Right renal cortex interstitium (tissue), 3 donors: ENCODE data around the gene AGPAT4. TPM values are rescaled to one million over a fixed set of nuclear protein-coding genes. Genes with fewer than 3 reads are reported as not detected.
"Not testable (repeated sequence)": the region's sequence is repeated elsewhere in the genome, so short reads cannot be mapped to it uniquely, and the experiment has no call there.

Experiments
- DNase-seq, 3 donors: peaks; one replicate each; pipeline ENCODE4 v3.0.0-alpha.2; 2013; ENCODE audit warnings: low read depth in 3 of 3, low spot score in 2 of 3
- polyA plus RNA-seq, 3 donors: library from polyadenylated mRNA; unstranded; fragments of 120-200 nt; gene quantifications; one replicate each; pipeline ENCODE4 v1.2.1, GENCODE V29; 2013; ENCODE audit not compliant: insufficient read length in 3 of 3

Gene AGPAT4
- polyA plus RNA-seq, 3 donors = 16.3 to 19.4 (median 17.9) TPM

DNA sequence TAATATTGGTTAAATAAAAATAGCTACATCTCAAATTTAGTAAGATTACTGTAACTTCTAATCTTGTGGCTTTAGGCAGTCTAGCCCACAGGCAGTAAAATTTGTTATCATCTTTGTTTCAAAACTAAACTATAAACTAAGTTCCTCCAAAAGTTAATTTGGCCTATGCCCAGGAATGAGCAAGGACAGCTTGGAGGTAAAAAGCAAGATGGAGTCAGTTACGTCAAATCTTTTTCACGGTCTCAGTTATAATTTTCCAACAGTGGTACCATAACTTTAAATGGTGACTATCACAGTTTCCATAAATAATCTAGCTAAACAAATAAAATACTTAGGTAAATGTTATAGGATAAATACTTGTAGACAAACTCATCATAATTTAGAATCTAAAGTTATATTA is 63.0 kb downstream of the AGPAT4 start:
- no peak for DNase-seq

DNA sequence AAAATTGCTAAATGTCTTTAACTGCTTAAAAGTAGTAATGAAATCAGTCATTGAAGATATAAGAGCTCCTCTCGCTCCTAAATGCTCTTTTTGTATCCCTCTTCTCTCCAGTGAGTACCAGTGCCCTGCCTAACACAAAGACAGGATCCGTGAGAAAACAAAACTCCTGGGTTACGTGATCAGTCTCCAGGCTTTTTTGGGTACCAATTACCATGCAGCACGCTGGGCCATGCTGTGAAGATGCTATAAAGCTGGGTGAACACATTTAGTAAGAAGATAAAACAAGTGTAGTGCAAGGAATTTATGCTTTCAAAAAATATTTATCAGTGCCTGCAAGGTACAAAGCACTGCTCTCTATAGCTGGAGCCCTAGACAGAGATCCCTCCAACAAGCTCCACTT is 66.7 kb downstream of the AGPAT4 start:
- DNase-seq = no peak

DNA sequence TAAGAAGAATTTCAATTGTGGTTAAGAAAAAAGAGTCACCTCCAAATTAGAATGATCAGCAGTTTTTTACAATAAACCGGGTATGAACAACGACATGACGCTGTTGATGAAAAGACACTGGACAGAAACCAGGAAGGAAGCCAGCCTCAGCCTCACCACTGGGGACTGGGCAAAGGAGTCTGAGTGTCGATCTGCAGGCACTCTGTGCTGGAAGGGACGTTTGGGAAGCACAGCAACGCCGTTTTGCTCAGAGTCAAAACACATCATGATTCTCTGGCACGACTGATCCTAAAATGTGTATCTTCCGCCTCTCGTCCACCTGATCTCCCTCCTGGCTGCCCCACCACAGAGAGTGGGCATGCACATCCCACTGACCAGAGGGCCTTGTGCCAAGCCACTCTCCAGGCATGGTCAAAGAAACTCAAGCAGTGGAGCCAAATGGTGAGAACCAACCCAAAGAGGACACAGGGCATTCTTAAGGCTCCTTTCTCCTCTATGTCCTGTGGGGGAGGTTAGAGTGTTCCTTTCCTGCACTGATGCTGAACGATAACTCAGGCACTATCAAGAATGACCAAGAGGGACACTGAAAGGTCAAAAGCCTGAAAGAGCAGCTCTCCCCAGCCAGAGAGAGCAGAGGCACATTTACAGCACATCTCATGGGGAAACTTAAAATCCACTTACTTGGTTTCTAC is 68.8 kb downstream of the AGPAT4 start:
- DNase-seq = no peak

DNA sequence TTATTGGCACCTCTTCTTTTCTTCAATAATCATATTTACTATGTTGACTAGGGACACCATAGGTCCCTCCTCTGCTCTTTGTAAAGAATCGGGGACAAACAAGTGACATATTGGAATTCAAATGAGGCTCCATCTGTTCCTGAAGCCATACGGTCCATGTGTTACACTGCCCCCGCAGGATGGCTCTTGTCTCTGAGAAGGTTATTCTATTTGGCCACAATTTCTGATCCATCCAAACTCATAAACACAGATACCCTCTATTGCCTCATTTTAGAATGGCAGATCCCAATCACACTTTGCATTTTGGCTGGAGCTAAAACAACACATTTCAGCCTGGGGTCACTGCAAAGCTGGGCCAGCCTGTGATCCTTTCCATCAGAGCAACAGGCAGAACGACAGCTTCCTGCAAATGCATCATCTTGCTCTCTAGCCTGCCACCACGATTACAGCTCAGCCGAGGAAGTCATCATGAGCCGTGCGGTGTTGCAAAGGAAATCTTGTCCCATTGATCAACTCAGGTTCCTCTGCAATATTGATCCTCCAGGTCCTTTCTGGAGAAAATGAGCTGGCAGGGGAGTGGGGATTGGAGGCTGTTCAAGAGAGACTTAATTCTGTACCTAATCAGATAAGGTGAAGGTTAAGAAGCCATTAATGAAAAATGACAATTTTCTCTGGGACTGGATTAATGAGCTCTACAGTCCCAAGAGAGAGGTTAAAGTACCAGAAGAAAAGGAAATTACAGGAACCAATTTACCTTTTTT is 73.1 kb downstream of the AGPAT4 start:
- DNase-seq = no peak

DNA sequence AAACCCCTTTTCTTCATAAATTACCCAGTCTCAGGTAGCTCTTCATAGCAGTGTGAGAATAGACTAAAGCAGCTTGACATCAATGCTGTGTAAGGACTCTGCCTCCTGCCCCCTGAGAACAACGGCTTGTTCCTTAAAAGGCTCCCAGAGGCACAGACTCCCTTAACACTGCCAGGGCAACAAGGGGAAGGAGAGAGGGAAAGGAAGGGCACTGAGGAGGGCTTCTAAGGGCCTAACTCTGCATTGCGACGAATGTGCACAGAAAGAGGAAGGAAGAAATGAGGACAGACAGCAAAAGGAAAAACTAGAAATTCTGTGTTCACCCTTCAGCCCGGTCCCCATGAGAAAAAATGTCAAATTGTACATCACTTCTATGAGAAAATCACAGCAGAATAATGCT is 74.0 kb downstream of the AGPAT4 start:
- DNase-seq = no peak

DNA sequence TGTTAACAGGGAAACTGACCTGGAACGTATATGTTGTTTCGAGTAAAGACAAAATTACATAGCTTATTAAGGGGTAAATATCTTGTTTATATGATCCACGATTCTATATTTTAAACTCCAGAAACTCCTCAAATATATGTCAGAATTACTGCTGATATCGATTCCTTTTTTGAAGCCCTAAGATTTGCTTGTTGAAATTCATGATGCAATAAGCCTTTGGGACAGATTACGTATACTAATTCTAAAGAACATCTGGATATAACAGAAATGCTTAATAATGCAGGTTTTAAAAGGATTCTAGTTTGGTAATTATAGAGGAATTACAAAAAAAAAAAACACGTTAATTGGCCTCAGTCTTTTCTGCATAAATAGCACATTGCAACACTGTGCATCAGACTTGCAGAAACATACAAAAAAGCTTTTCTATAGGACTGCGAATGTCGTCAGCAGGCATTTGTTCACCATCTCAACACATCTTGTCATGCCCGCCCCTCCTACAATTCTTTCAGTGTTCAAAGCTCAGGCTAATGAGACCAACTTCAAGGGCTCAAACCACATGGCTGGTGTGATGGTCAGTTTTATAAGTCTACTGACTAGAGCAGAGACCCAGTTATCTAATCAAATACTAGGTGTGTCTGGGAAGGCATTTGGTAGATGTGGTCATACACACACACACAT is 74.9 kb downstream of the AGPAT4 start:
- no peak for DNase-seq

DNA sequence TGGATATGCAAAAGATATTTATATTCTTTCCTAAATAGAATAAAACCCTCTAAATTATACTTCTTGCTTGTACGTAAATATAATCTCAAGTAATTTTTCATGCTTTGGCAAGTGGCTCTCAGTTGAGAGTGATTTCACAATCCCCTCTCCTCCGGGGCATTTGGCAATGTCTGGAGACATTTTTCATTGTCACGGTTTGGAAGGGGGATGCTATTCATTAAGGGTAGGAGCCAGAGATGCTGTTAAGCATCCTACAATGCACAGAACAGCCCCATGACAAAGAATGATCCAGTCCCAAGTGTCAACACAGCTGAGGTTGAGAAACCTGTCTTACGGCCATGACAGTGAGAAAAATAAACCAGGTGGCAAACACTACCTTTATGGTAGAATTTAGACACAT is 75.7 kb downstream of the AGPAT4 start:
- no peak for DNase-seq

DNA sequence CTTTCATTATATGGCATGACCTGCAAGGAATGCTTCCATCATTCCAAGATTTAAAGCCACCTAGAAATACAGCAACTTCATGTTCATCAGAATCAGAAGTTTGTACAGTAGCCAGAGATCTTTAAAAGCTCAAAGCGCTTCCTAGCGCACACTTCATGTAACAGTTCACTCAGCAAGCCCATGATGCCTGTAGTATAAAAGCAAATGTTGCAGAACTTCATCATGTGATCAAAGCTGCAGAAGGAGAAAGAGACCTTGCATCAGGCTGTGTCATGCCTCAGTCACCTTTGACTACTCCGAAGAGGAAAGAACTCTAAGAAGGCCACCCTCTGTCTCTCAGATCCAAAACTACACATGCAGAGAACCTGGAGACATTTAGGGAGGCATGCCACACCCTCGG is 78.5 kb downstream of the AGPAT4 start:
- DNase-seq = no peak

DNA sequence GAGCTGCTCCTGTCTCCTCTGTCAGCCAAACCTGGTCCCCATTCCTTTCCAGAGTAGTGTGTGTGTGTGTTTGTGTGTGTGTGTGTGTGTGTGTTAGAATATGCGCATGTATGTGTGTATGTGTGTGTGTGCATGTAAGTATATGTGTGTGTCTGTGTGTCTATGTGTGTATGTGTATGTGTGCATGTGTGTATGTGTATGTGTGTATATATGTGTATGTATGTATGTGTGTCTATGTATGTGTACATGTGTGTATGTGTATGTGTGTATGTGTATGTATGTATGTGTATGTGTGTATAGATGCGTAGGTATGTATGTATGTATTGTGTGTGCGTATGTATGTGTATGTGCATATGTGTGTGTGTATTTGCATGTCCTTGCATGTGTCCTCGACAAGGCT is 79.5 kb downstream of the AGPAT4 start:
- no peak for DNase-seq

DNA sequence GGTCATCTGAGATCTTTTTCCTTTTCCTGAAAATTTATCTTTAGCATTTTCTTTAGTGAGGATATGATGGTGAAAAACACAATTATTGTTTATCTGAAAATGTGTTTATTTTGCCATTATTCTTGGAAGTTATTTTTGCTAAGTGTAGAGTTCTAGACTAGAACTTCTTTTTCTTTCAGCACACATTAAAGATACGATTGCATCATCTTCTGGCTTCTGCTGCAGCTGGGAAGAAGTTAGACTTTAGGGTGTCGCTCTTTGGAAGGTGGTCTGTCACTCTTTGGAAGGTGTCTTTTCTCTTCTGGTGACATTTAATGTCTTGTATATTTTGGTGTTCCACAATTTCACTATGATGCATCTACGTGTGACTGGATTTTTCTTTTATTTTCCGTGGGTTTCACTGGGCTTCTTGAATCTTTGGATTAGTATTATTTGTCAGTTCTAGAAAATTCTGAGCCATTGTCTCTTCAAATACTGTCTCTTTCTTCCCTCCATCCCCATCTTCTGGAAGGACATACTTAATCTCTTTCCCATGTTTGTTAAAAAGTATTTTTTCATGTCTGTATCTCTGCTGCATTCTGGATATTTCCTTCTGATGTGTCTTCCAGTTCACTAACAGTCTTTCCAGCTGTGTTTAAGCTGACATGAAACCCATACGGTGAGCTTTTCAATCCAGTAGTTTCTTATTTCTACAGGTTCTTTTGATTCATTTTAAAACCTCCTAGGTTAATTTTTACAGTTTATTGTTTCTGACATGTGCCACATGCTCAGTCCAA is 81.0 kb downstream of the AGPAT4 start:
- DNase-seq = no peak

DNA sequence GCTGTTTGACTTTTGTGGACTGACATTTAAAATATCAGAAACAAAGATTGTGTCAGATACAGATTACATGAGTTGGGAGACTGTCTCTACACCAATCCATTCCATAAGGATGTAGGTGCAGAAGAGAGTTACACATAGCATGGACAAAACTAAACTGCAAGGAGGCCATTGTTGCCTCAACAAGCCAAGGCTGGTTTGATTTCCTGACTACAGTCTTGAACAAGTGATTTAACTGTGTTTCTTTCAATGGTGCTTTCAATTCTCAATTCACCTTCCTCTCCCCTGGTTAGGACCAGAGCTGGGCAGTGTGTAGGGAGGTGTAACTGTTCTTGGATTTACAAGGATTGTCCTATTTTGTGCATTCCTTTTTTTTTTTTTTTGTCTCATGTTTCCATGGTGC is 82.2 kb downstream of the AGPAT4 start:
- DNase-seq = no peak

DNA sequence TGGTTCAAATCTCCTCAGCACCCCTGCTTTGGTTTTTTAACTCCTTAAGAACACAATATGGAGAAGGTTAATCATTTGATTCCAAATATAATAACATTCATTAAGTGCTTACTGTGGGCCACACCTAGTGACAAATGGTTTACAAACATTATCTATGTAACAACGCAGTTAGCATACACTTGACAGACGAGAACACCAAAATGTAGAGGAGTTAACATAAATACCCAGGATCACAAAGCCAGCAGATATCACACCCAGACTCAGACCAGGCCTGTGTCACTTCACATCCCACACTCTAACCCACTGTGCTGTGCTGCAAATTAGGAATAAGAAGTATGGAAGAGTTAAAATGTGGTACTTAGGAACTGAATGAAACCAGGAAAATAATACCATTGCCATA is 82.9 kb downstream of the AGPAT4 start:
- DNase-seq = no peak

DNA sequence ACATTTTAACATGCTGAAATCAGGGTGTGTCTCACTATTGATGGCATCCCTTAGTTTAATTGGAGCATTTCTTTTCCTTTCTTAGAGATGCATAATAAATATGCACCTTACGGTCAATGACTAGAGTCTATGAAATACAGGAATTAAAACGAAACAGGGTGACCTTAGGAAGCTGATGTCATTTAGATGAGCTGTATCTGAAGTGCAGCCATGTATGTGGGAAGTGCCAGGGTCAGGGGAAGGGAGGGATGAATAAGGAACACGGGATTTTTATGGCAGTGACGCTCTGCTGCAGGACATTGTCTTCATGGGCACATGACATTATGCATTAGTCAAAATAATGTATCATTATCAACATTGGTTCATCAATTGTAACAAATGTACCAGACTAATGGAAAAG is 84.0 kb downstream of the AGPAT4 start:
- no peak for DNase-seq

DNA sequence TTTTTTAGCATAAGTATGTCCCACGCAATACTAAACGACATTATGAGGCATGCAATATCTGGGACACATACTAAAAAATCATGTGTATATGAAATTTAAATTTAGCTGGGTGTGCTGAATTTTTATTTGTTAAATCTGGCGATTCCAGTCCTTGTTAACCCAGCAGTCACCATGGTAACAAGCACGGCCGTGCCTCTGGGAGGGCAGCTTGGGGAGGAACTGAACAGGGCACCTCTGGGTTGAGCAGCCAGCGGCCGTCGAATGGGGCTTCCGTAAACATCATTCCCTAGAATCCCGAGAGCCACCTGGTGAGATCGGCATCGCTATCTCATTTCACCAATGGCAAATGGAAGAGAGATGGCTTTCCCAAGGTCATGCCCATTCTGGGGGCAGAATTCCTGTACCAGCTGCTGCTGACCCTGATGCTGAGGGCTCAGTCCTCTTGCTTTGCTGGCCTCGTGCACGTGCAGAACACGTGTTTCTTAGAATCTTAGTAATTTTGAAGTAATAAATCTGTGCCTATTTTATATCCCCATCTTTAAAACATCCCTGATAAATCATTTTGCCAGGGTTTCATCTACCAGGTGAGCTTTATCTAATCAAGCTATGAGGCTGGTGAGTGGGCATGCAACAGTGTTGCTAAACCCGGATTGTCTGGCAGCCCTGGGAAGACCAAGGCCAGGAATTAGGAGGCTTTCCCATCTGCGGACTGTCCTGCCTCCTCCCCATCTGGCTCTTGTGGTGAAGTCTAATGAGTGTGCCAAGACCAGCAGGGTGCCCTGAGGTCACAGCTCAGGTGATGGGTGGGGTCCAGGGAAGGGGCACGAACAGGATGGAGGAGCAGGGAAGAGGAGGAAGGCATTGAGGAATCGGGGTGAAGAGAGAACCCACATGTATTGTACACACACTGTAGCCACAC is 85.1 kb downstream of the AGPAT4 start:
- DNase-seq = no peak

DNA sequence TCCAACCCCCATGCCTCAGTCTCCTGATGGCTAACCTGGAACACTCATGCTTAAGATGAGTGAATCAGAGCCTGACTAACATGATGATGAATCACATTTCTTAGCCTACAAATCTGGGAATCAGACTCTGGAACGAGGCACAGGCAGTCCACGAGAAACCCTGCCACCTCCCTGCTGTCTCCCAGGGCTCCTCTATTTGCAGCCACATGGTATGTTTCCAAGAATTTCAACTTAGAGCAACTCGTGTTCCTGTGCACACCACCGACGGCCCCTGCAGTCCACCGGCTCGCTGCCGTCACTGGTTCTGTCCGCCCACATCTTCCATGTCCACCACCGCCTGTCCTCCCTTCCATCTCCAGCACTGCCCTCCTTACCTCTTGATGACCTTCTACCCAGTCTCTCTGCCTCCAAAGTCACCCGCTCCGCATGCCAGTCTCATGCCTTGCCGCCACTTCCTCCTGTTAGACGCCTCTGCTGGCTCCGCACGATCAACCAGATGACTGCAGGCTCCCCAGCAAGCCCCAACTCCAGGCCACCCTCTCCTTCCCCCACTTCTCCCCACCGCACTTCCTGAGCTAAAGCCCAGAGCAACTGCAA is 87.6 kb downstream of the AGPAT4 start:
- DNase-seq = no peak

DNA sequence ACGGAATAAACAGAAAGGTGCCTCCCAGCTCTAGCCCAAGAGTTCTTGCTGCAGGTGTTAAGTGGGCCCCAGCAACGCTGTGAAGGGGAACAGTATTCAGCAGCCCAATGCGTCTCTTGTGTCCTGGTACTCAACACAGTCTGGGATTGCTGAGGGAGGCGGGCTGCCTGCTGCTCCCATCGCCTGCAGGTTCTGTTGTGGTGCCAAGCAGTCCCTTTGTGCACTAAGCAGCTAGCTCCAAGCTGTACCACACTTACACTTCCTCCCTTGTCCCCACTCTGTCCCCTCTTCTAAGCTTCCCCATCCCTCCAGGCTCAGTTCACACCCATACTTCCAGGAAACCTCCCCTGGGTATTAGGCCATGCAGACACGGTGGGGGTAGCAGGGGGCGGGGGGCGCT is 92.7 kb downstream of the AGPAT4 start:
- no peak for DNase-seq

DNA sequence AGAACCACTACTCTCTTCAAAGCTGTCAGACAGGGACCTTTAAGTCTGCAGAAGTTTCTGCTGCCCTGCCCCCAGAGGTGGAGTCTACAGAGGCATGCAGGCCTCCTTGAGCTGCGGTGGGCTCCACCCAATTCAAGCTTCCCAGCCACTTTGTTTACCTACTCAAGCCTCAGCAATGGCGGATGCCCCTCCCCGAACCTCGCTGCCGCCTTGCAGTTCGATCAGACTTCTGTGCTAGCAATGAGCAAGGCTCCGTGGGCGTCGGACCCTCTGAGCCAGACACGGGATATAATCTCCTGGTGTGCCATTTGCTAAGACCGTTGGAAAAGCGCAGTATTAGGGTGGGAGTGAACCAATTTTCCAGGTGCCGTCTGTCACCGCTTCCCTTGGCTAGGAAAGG is 95.7 kb downstream of the AGPAT4 start:
- DNase-seq = not testable (repeated sequence)

DNA sequence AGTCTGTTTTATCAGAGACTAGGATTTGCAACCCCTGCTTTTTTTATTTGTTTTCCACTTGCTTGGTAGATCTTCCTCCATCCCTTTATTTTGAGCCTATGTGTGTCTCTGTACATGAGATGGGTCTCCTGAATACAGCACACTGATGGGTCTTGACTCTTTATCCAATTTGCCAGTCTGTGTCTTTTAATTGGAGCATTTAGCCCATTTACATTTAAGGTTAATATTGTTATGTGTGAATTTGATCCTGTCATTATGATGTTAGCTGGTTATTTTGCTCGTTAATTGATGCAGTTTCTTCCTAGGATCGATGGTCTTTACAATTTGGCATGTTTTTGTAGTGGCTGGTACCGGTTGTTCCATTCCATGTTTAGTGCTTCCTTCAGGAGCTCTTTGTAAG is 97.4 kb downstream of the AGPAT4 start:
- not testable (repeated sequence) for DNase-seq

DNA sequence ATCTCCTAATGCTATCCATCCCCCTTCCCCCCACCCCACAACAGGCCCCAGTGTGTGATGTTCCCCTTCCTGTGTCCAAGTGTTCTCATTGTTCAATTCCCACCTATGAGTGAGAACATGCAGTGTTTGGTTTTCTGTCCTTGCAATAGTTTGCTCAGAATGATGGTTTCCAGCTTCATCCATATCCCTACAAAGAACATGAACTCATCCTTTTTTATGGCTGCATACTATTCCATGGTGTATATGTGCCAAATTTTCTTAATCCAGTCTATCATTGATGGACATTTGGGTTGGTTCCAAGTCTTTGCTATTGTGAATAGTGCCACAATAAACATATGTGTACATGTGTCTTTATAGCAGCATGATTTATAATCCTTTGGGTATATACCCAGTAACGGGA is 101.1 kb downstream of the AGPAT4 start:
- DNase-seq = not testable (repeated sequence)

DNA sequence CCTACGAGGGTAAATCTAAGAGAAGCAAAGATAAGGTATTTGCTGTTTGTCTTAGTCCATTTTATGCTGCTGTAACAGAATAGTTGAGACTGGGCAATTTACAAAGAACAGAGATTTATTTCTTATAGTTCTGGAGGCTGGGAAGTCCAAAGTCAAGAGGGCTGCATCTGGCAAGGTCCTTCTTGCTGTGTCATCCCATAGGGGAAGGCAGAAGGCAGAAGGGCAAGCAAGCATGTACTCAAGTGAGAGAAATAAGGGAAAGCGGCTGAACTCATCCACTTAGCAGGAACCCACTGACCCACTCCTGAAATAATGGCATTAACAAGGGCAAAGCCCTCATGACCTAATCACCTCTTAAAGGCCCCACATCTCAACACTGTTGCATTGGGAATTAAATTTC is 102.7 kb downstream of the AGPAT4 start:
- no peak for DNase-seq
